Esophagus muscularis mucosa (tissue), 4 donors: ENCODE data around the gene EIF1B.

Source experiments
- EP300 ChIP-seq: sonication (generic); formaldehyde crosslinking; IDR thresholded peaks from one replicate; pipeline ENCODE4 v1.6.1; 2017; ENCODE audit warnings: antibody characterized with exemption
- POLR2A ChIP-seq: fragments of 450-650 bp; IDR thresholded peaks from one replicate; pipeline ENCODE4 v1.6.1; 2017; ENCODE audit warnings: antibody characterized with exemption, moderate library complexity, mild to moderate bottlenecking, low read depth
- TF ChIP-seq, protein P1 (sequence below), 3 experiments: fragments of 200-600 bp in 2 of 3; fragments of 450-650 bp in 1 of 3; sonication (generic) in 2 of 3; IDR thresholded peaks; one replicate each; pipeline ENCODE4 v1.5.1; 2017 to 2019; ENCODE audit warnings: antibody characterized with exemption in 3 of 3, mild to moderate bottlenecking in 2 of 3, moderate library complexity in 1 of 3

DNA sequence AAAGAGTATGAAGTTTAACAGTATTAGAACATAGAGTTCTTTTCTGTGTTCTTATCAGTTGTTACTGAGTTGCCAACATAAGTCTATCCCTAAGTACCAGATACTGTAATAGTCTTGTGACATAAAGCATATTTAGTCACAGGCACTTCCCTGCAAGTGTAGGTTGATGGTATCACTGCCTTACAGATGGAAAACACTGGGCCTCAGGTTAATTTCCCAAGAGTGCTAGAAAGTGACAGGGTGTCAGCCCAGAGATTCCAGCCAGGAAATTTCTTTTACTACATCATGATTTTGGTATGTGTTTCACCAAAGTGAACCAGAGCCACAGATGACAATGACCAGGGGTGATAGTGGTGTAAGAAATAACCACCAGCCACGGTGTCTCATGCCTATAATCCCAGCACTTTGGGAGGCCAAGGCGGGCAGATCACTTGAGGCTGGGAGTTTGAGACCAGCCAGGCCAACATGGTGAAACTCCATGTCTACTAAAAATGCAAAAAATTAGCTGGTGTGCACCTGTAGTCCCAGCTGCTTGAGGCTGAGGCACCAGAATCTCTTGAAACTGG, 3.2 kb downstream of the EIF1B start:
- TF ChIP-seq, protein P1, sequence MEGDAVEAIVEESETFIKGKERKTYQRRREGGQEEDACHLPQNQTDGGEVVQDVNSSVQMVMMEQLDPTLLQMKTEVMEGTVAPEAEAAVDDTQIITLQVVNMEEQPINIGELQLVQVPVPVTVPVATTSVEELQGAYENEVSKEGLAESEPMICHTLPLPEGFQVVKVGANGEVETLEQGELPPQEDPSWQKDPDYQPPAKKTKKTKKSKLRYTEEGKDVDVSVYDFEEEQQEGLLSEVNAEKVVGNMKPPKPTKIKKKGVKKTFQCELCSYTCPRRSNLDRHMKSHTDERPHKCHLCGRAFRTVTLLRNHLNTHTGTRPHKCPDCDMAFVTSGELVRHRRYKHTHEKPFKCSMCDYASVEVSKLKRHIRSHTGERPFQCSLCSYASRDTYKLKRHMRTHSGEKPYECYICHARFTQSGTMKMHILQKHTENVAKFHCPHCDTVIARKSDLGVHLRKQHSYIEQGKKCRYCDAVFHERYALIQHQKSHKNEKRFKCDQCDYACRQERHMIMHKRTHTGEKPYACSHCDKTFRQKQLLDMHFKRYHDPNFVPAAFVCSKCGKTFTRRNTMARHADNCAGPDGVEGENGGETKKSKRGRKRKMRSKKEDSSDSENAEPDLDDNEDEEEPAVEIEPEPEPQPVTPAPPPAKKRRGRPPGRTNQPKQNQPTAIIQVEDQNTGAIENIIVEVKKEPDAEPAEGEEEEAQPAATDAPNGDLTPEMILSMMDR (IDR thresholded peaks at IDR 0.05), result no peak
- TF ChIP-seq POLR2A (no peak), EP300 (no peak)
